SU-DHL-6 (cell line): ENCODE data around the gene GNGT2.

Source experiments
- H2AFZ ChIP-seq: fragments of 200-600 bp; sonication (generic); 2 replicates; pipeline ENCODE4 v1.6.1; 2014; ENCODE audit warnings: low read depth, mild to moderate bottlenecking, moderate library complexity, mixed read lengths, antibody characterized with exemption, low read length; ENCODE audit not compliant: severe bottlenecking
- H3F3A ChIP-seq: fragments of 200-600 bp; shearing (Covaris generic); 2 replicates; pipeline ENCODE4 v1.6.0; 2016; ENCODE audit warnings: antibody characterized with exemption, mild to moderate bottlenecking; ENCODE audit not compliant: insufficient read depth
- H3K27ac ChIP-seq: fragments of 200-600 bp; sonication (generic); 2 replicates; pipeline ENCODE4 v1.5.1; 2016; ENCODE audit warnings: low read depth, mild to moderate bottlenecking, low read length, moderate library complexity, mixed read lengths
- H3K27me3 ChIP-seq: fragments of 200-600 bp; sonication (generic), shearing (Covaris generic); 2 replicates; pipeline ENCODE4 v1.6.0; 2014; ENCODE audit warnings: mild to moderate bottlenecking, low read length
- H3K36me3 ChIP-seq: fragments of 200-600 bp; sonication (generic); 2 replicates; pipeline ENCODE4 v1.6.1; 2014; ENCODE audit warnings: mild to moderate bottlenecking, low read length, mixed read lengths
- H3K4me2 ChIP-seq: fragments of 300-600, 200-600 bp; shearing (Covaris generic), sonication (generic); 2 replicates; pipeline ENCODE4 v1.6.0; 2014; ENCODE audit warnings: low read length, low read depth, mild to moderate bottlenecking; ENCODE audit not compliant: poor library complexity, severe bottlenecking
- H3K4me3 ChIP-seq: fragments of 200-600 bp; sonication (generic); 2 replicates; pipeline ENCODE4 v1.5.1; 2014; ENCODE audit warnings: antibody characterized with exemption, low read length, mild to moderate bottlenecking, mixed read lengths; ENCODE audit not compliant: insufficient read depth, poor library complexity, severe bottlenecking
- H3K79me2 ChIP-seq: fragments of 200-600 bp; sonication (generic); 2 replicates; pipeline ENCODE4 v1.6.1; 2014; ENCODE audit warnings: mild to moderate bottlenecking, low read length, moderate library complexity; ENCODE audit not compliant: insufficient read depth
- H3K9ac ChIP-seq: fragments of 200-600 bp; sonication (generic); 2 replicates; pipeline ENCODE4 v1.7.0; 2014; ENCODE audit warnings: mild to moderate bottlenecking, low read length
- H3K9me2 ChIP-seq: fragments of 200-600 bp; sonication (generic); replicated peaks from 2 replicates; pipeline ENCODE4 v1.6.1; 2014; ENCODE audit warnings: low read length; ENCODE audit not compliant: insufficient read depth
- H3K9me3 ChIP-seq: fragments of 200-600 bp; sonication (generic); 2 replicates; pipeline ENCODE4 v1.6.1; 2014; ENCODE audit warnings: low read length, mixed read lengths; ENCODE audit not compliant: insufficient read depth
- H4K20me1 ChIP-seq: fragments of 200-600 bp; sonication (generic); 2 replicates; pipeline ENCODE4 v1.6.1; 2014; ENCODE audit warnings: low read depth, mild to moderate bottlenecking, antibody characterized with exemption, low read length, moderate library complexity, mixed read lengths
- EZH2phosphoT487 ChIP-seq: fragments of 200-600 bp; sonication (generic), shearing (Covaris generic); conservative IDR thresholded peaks from 2 replicates; pipeline ENCODE4 v1.6.1; 2018; ENCODE audit warnings: mild to moderate bottlenecking, antibody characterized with exemption, low read length, moderate library complexity, mixed read lengths
- TF ChIP-seq, protein P1 (sequence below): fragments of 200-600 bp; sonication (generic); IDR thresholded peaks from one replicate; pipeline ENCODE4 v1.5.1; 2017; ENCODE audit warnings: antibody characterized with exemption, mild to moderate bottlenecking, low read length, moderate library complexity; ENCODE audit not compliant: insufficient read depth, poor library complexity, severe bottlenecking

Gene GNGT2

GRCh38 chr17:49168706-49169105 is 41.7 kb downstream of the GNGT2 start:
- Histone ChIP-seq H3K9ac (no peak overlapping the region), H3F3A (no peaks in the 10 kb centered on the region), H3K9me3 (no peaks in the 10 kb centered on the region), H3K27me3 (no peaks in the 10 kb centered on the region), H2AFZ (no peak overlapping the region), H4K20me1 (no peaks in the 10 kb centered on the region), H3K79me2 (no peaks in the 10 kb centered on the region), H3K4me2 (no peak overlapping the region), H3K4me3 (no peak overlapping the region), H3K27ac (no peak overlapping the region), H3K36me3 (no peaks in the 10 kb centered on the region), H3K9me2 (no peaks in the 10 kb centered on the region)
- TF ChIP-seq, protein P1, sequence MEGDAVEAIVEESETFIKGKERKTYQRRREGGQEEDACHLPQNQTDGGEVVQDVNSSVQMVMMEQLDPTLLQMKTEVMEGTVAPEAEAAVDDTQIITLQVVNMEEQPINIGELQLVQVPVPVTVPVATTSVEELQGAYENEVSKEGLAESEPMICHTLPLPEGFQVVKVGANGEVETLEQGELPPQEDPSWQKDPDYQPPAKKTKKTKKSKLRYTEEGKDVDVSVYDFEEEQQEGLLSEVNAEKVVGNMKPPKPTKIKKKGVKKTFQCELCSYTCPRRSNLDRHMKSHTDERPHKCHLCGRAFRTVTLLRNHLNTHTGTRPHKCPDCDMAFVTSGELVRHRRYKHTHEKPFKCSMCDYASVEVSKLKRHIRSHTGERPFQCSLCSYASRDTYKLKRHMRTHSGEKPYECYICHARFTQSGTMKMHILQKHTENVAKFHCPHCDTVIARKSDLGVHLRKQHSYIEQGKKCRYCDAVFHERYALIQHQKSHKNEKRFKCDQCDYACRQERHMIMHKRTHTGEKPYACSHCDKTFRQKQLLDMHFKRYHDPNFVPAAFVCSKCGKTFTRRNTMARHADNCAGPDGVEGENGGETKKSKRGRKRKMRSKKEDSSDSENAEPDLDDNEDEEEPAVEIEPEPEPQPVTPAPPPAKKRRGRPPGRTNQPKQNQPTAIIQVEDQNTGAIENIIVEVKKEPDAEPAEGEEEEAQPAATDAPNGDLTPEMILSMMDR: no peak
- TF ChIP-seq EZH2phosphoT487: no peak

DNA sequence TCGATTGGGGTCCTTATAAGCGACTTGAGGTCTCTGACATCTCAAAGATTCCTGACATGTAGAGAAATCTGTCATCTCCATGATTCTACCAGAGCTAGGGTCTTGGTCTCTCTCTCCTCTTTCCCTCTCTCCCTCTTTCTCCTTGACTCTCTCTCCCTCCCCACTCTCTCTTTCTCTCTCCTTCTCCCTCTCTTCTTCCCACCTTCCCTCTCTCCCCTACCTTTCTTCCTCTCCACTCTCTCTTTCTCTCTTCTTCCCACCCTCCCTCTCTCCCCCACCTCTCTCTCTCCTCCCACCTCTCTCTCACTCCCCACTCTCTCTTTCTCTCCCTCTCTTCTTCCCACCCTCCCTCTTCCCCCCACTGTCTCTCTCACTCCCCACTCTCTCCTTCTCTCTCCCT is 45.2 kb downstream of the GNGT2 start:
- no peaks in the 10 kb centered on the region for H3K9me3 ChIP-seq
- H3F3A ChIP-seq: no peaks in the 10 kb centered on the region
- no peaks in the 10 kb centered on the region for H3K27me3 ChIP-seq
- no peaks in the 10 kb centered on the region for H3K9me2 ChIP-seq
- no peak for TF ChIP-seq EZH2phosphoT487
- TF ChIP-seq, protein P1: no peak
- H3K27ac ChIP-seq: no peak overlapping the region
- no peak overlapping the region for H3K4me2 ChIP-seq
- H3K36me3 ChIP-seq: no peaks in the 10 kb centered on the region
- no peaks in the 10 kb centered on the region for H3K79me2 ChIP-seq
- no peak overlapping the region for H3K9ac ChIP-seq
- H3K4me3 ChIP-seq: no peak overlapping the region
- no peak overlapping the region for H2AFZ ChIP-seq
- no peaks in the 10 kb centered on the region for H4K20me1 ChIP-seq

DNA sequence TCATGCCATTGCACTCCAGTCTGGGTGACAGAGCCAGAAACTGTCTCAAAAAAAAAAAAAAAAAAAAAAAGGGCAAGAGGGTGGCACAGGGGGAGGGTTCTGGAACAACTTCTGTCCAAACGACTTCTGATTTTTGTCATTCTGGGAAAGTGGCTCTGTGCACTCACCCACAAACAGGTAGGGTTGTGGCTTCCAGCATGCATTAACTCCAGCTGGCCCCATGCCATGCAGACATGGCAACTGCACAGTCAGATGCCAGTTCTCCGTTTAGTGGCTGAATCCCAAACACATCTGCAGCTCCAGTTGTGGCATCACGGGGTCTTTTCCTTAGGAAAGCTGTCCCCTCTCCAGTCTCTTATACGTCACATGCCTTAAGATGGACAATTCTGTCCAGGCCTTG is 47.5 kb downstream of the GNGT2 start:
- no peak overlapping the region for H3K4me2 ChIP-seq
- no peaks in the 10 kb centered on the region for H3K79me2 ChIP-seq
- no peaks in the 10 kb centered on the region; the same call in 1 of the 2 replicates for H3K27me3 ChIP-seq
- H3F3A ChIP-seq: no peaks in the 10 kb centered on the region
- no peaks in the 10 kb centered on the region for H3K36me3 ChIP-seq
- no peak overlapping the region for H2AFZ ChIP-seq
- no peaks in the 10 kb centered on the region for H4K20me1 ChIP-seq
- H3K4me3 ChIP-seq: no peak overlapping the region
- H3K27ac ChIP-seq: no peak overlapping the region
- no peak for TF ChIP-seq EZH2phosphoT487
- TF ChIP-seq, protein P1: no peak
- no peak overlapping the region for H3K9ac ChIP-seq
- no peaks in the 10 kb centered on the region for H3K9me2 ChIP-seq
- no peaks in the 10 kb centered on the region for H3K9me3 ChIP-seq
